T-cell (primary cell): ENCODE results near the gene AHNAK2. TPM values are rescaled to one million over a fixed set of nuclear protein-coding genes. Genes with fewer than 3 reads are reported as not detected.
A peak's percentile ranks its signal among the peaks of the same experiment; 100 is the strongest.
"Not testable (repeated sequence)": the region's sequence is repeated elsewhere in the genome, so short reads cannot be mapped to it uniquely, and the experiment has no call there.

Experiments used
- ATAC-seq, 4 experiments: fragments of 200-7000 bp in 3 of 4; fragments of 150-1000 bp in 1 of 4; cut with Tn5 transposase; replicated peaks in 1 of 4; 1 replicate in 3 of 4; 2 replicates in 1 of 4; pipeline ENCODE4 v1.10.0; 2021; ENCODE audit warnings: moderate library complexity in 3 of 4, mild to moderate bottlenecking in 2 of 4, moderate number of reproducible peaks in 1 of 4
- CTCF ChIA-PET, 2 donors: fragments of 300-600 bp; sonication (Branson Sonifier 250); formaldehyde crosslinking; loops; one replicate each; lab custom pipeline; 2022; ENCODE audit warnings: antibody characterized with exemption in 2 of 2; lab: Charles Lee
- POLR2A ChIA-PET, 2 donors: fragments of 300-600 bp; sonication (Branson Sonifier 250); formaldehyde crosslinking; loops; one replicate each; lab custom pipeline; 2022; ENCODE audit warnings: antibody characterized with exemption in 2 of 2; lab: Charles Lee
- DNase-seq, 35 experiments: peaks; one replicate each; pipeline versions ENCODE4 v3.0.0 to v3.0.0-alpha.2; 2013 to 2023
- H3K27ac ChIP-seq: one replicate; pipeline ENCODE4 v1.5.1; 2013; ENCODE audit warnings: low read length
- H3K27me3 ChIP-seq, 2 experiments: replicated peaks in 1 of 2; 1 replicate in 1 of 2; 2 replicates in 1 of 2; pipeline versions ENCODE4 v1.6.1 to v1.7.0; 2013; ENCODE audit warnings: low read length in 1 of 2, mixed read lengths in 1 of 2; ENCODE audit not compliant: control insufficient read depth in 2 of 2, insufficient read depth in 2 of 2; ENCODE audit errors: extremely low read depth in 1 of 2
- H3K36me3 ChIP-seq, 2 donors: 1 replicate in 1 of 2; 2 replicates in 1 of 2; pipeline versions ENCODE4 v1.6.1 to v1.7.0; 2013; ENCODE audit warnings: low read length in 1 of 2; ENCODE audit not compliant: control insufficient read depth in 2 of 2, insufficient read depth in 1 of 2; ENCODE audit errors: extremely low read depth in 1 of 2
- H3K4me1 ChIP-seq, 2 experiments: 1 replicate in 1 of 2; 2 replicates in 1 of 2; pipeline versions ENCODE4 v1.6.1 to v1.7.0; 2013; ENCODE audit warnings: low read length in 2 of 2, mixed read lengths in 1 of 2; ENCODE audit not compliant: insufficient read depth in 2 of 2, control insufficient read depth in 1 of 2; ENCODE audit errors: extremely low read depth in 1 of 2
- H3K4me3 ChIP-seq, 2 donors: 1 replicate in 1 of 2; 2 replicates in 1 of 2; pipeline versions ENCODE4 v1.5.1 to v1.7.0; 2013; ENCODE audit warnings: mild to moderate bottlenecking in 2 of 2, low read length in 1 of 2, moderate library complexity in 1 of 2; ENCODE audit not compliant: control insufficient read depth in 1 of 2; ENCODE audit errors: extremely low read depth in 1 of 2
- H3K9me3 ChIP-seq: 2 replicates; pipeline ENCODE4 v1.7.0; 2013
- H3K27ac Mint-ChIP-seq, 2 donors: one replicate each; pipeline ENCODE4 v1.8.0; 2020 to 2021; ENCODE audit warnings: mild to moderate bottlenecking in 2 of 2, mixed read lengths in 2 of 2
- H3K27me3 Mint-ChIP-seq, 2 donors: one replicate each; pipeline ENCODE4 v1.8.0; 2021 to 2022; ENCODE audit warnings: mixed read lengths in 2 of 2
- H3K36me3 Mint-ChIP-seq: one replicate; pipeline ENCODE4 v1.8.0; 2021; ENCODE audit warnings: mixed read lengths
- H3K4me1 Mint-ChIP-seq, 3 donors: one replicate each; pipeline ENCODE4 v1.8.0; 2020 to 2022; ENCODE audit warnings: mixed read lengths in 3 of 3, mild to moderate bottlenecking in 1 of 3
- H3K4me3 Mint-ChIP-seq, 3 donors: one replicate each; pipeline ENCODE4 v1.8.0; 2020 to 2022; ENCODE audit warnings: mild to moderate bottlenecking in 3 of 3, mixed read lengths in 3 of 3, moderate library complexity in 3 of 3
- H3K9me3 Mint-ChIP-seq, 3 donors: one replicate each; pipeline ENCODE4 v1.8.0; 2020 to 2022; ENCODE audit warnings: mixed read lengths in 3 of 3
- WGBS: methylation state at CpG from one replicate; pipeline ENCODE4 v1.1.5; 2013; ENCODE audit warnings: missing lambda C conversion rate; ENCODE audit not compliant: insufficient coverage; 5-methylcytosine and 5-hydroxymethylcytosine counted together
- total RNA-seq, 35 experiments: library from RNA in 6 of 35; stranded (reverse) in 6 of 35; fragments of 120-200 nt in 1 of 35; gene quantifications; one replicate each; pipeline versions ENCODE4 v1.2.1 to v1.2.4 and lab custom pipeline; 2013 to 2026

AHNAK2 gene
- total RNA-seq, 5 donors from 2014 or later (not counting 1 experiment from before 2014, with no cell fraction given), result 0.20 to 0.38 (median 0.22) TPM; not detected in 2

DNA sequence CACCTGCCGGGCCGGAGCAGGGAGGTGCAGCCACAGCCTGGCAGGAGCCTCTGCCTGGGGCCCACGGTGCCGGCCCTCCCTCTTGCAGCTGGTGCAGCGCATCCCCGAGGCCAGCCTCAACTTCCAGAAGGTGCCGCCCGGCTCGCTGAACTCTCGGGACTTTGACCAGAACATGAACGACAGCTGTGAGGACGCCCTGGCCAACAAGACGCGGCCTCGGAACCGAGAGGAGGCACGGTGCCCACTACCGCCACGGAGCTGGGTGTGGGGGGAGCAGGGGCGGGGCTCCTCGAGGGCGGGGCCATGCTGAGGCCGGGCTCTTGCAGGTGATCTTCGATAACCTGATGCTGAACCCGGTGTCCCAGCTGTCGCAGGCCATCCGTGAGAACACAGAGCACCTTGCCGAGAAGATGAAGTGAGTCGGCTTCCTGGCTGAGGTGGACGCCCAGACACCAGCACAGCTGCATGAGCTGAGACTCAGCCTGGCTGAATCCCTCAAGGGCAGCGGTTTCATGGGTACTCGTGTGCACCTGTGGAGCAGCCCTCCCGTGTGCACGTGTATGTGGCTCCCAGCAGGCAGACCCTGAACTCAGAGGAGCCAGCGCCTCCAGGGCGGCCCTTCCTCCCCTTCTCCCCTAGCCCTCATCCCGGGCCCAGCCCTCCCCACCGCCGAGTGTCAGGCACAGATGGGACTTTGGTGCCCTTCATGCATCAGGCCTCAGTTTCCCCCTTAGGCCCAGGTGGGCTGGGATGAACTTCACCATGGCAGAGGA, 84.6 kb downstream of the AHNAK2 start:
- Mint-ChIP-seq H3K36me3 (no peaks in the 10 kb centered on the region), H3K27ac (no peak overlapping the region), H3K9me3 (no peaks in the 10 kb centered on the region), H3K4me3 (no peak overlapping the region), H3K27me3 (no peaks in the 10 kb centered on the region), H3K4me1 (peaks cover 0 to 3% (median 0%) of the 10 kb centered on the region in 3 donors)
- Histone ChIP-seq H3K36me3 (no peaks in the 10 kb centered on the region), H3K4me3 (no peak overlapping the region), H3K4me1 (no peaks in the 10 kb centered on the region), H3K9me3 (no peaks in the 10 kb centered on the region), H3K27me3 (peaks cover 0 to 15% of the 10 kb centered on the region in 2 experiments), H3K27ac (no peak overlapping the region)
- POLR2A ChIA-PET, result no interaction called here
- DNase-seq (peak in 1 of 35 experiments; percentile 2), ATAC-seq (no peak)
- WGBS, result 83% methylated on average over 34 of the region's 39 CpGs
- CTCF ChIA-PET, result no interaction called here

DNA sequence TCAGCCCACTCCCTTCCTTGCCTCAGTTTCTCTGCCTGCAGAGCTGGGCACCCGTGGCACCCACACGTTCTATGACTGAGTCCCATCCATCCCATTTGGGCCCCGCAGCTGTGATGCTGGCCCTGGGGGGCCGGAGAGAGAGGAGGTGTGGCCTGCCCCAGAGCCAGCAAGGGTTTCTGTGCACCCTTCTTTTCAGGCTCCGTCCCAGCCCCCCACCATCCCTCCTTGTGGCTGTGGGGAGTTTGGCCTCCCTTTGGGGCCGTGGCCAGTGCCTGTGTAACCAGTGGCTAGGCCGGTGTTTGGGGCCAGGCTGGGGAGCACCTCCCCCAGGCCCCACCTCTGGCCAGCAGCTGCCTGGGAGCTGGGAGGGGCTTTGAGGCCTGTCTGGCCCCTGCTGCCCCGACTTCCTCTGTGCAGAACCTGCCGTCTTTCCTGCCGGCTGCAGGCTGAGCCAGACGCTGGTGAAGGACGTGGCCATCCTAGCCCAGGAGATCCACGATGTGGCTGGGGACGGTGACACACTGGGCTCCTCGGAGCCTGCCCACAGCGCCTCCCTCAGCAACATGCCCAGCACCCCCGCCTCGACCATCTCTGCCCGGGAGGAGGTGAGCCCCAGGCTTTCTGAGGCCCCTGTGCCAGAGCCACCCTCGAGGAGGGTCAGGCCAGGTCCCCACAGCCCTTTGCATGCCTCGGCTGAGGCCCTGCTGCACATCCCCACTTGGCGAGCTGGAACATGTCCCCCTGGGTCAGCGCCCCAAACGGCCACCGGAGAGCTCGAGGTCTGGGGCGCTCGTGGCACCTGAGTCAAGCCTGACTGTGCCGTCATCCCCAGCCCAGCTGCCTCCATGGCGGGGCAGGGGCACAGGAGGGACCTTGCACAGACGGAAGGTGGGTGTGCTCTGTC, 85.4 kb downstream of the AHNAK2 start:
- no peak overlapping the region for H3K4me3 Mint-ChIP-seq
- 56% methylated on average over 25 of the region's 31 CpGs for WGBS
- Histone ChIP-seq H3K27me3 (peaks cover 0 to 9% of the 10 kb centered on the region in 2 experiments), H3K27ac (no peak overlapping the region), H3K9me3 (no peaks in the 10 kb centered on the region), H3K36me3 (no peaks in the 10 kb centered on the region), H3K4me1 (no peaks in the 10 kb centered on the region), H3K4me3 (no peak overlapping the region)
- CTCF ChIA-PET, result no interaction called here
- H3K36me3 Mint-ChIP-seq, result no peaks in the 10 kb centered on the region
- peak in 1 of 4 experiments; percentile 20 for ATAC-seq
- peak in 2 of 35 experiments; percentile 1 to 22 for DNase-seq
- H3K4me1 Mint-ChIP-seq, result peaks cover 0 to 3% (median 0%) of the 10 kb centered on the region in 3 donors
- POLR2A ChIA-PET, result no interaction called here
- H3K27me3 Mint-ChIP-seq, result no peaks in the 10 kb centered on the region
- no peak overlapping the region for H3K27ac Mint-ChIP-seq
- no peaks in the 10 kb centered on the region for H3K9me3 Mint-ChIP-seq

GRCh38 chr14:104891664-104892530, 86.3 kb downstream of the AHNAK2 start:
- Mint-ChIP-seq H3K4me1 (peaks cover 0 to 3% (median 0%) of the 10 kb centered on the region in 3 donors), H3K27me3 (no peaks in the 10 kb centered on the region), H3K36me3 (no peaks in the 10 kb centered on the region), H3K27ac (no peak overlapping the region), H3K9me3 (no peaks in the 10 kb centered on the region), H3K4me3 (no peak overlapping the region)
- H3K27me3 ChIP-seq, result peaks cover 0 to 3% of the 10 kb centered on the region in 2 experiments
- no peak overlapping the region for H3K4me3 ChIP-seq
- ATAC-seq (no peak), DNase-seq (peak in 1 of 35 experiments; percentile 2)
- ChIA-PET POLR2A (no interaction called here), CTCF (no interaction called here)
- no peak overlapping the region for H3K27ac ChIP-seq
- WGBS, result 70% methylated on average over 12 of the region's 13 CpGs
- no peaks in the 10 kb centered on the region for H3K36me3 ChIP-seq
- no peaks in the 10 kb centered on the region for H3K4me1 ChIP-seq
- H3K9me3 ChIP-seq, result no peaks in the 10 kb centered on the region

DNA sequence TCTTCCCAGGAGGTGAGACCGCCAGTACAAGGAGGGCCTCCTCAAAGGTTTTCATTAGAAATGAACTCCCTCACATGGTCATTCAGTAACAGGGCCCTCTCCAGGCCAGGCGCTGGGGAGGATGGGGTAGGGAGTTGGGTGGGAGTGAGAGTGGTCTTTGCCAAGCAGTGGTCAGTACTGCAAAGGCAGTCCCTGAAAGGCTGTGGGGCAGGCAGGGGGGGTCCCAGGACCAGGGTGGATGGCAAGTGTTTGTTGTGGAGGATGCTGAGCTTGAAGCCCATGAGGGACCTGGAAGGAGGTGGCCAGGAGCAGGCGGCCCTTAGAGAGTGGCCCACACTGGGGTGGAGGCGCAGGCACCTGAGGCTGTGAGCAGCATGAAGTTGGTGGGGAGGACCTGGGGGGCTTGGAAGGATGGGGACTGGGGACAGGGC, 87.0 kb downstream of the AHNAK2 start:
- Histone ChIP-seq H3K27me3 (peaks cover 0 to 3% of the 10 kb centered on the region in 2 experiments), H3K4me1 (no peaks in the 10 kb centered on the region), H3K27ac (no peak overlapping the region), H3K9me3 (no peaks in the 10 kb centered on the region), H3K36me3 (no peaks in the 10 kb centered on the region), H3K4me3 (no peak overlapping the region)
- Mint-ChIP-seq H3K27ac (no peak overlapping the region), H3K36me3 (no peaks in the 10 kb centered on the region), H3K4me1 (no peaks in the 10 kb centered on the region), H3K9me3 (no peaks in the 10 kb centered on the region), H3K4me3 (no peak overlapping the region), H3K27me3 (no peaks in the 10 kb centered on the region)
- no peak for ATAC-seq
- POLR2A ChIA-PET, result no interaction called here
- CTCF ChIA-PET, result no interaction called here
- WGBS, result 93% methylated on average over 3 of the region's 4 CpGs
- peak in 2 of 35 experiments; percentile 2 to 20 for DNase-seq

- H3K36me3 ChIP-seq, CTCF ChIA-PET, H3K4me1 ChIP-seq, H3K27me3 ChIP-seq, H3K27ac ChIP-seq, POLR2A ChIA-PET, H3K36me3 Mint-ChIP-seq, H3K4me1 Mint-ChIP-seq, H3K27ac Mint-ChIP-seq, H3K4me3 Mint-ChIP-seq, H3K9me3 ChIP-seq, DNase-seq, H3K27me3 Mint-ChIP-seq, H3K4me3 ChIP-seq, ATAC-seq, H3K9me3 Mint-ChIP-seq: not testable (repeated sequence)
Measured at GRCh38 chr14:104890292-104890691, 87.9 kb downstream of the AHNAK2 start.

- ChIA-PET POLR2A (no interaction called here), CTCF (interaction anchor here in 1 of 2 donors (0.7 kb wide), 1 partner anchor 201 kb away, joined by 3 read pairs; no protein-coding TSS in a partner anchor)
- Histone ChIP-seq H3K36me3 (no peaks in the 10 kb centered on the region), H3K4me1 (no peaks in the 10 kb centered on the region), H3K27me3 (no peaks in the 10 kb centered on the region), H3K27ac (no peak overlapping the region), H3K9me3 (no peaks in the 10 kb centered on the region), H3K4me3 (no peak overlapping the region)
- H3K4me1 Mint-ChIP-seq, result no peaks in the 10 kb centered on the region
- WGBS, result 100% methylated on average over 14 of the region's 23 CpGs
- H3K4me3 Mint-ChIP-seq, result no peak overlapping the region
- no peaks in the 10 kb centered on the region for H3K27me3 Mint-ChIP-seq
- DNase-seq (peak in 1 of 35 experiments; percentile 2), ATAC-seq (no peak)
- H3K9me3 Mint-ChIP-seq, result no peaks in the 10 kb centered on the region
- no peaks in the 10 kb centered on the region for H3K36me3 Mint-ChIP-seq
- no peak overlapping the region for H3K27ac Mint-ChIP-seq
Measured at GRCh38 chr14:104889375-104889757, 88.8 kb downstream of the AHNAK2 start.
